ENCODE measurements around the gene TTC24.
"Not testable (repeated sequence)": the region's sequence is repeated elsewhere in the genome, so short reads cannot be mapped to it uniquely, and the experiment has no call there.

TTC24 gene

DNA sequence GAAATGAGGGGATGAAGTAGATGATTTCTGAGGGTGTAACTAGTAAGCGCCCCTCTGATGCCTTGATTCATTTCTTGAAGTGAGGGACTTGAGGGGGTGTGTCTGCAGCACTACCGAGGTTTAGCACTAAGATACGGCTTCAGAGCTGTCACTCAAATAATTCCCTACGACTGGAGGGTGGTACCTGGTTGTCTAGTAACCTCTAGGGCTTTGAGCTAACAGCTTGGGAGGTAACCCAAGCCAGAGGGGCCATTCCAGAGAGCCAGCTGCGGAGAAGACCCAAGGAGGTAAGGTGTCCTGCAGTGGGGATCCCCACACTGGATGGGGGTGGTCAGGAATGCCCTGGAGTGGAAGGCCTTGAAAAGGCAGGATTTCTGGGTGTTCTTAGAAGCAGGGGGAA lies at the start of gene TTC24:
TSS of gene TTC24 (plus strand) at position 252 of the 400 bp plus-strand sequence. CDS start 1,642 bp downstream, outside the sequence.
- no peak for DNase-seq (ENCODE audit: low read depth)

DNA sequence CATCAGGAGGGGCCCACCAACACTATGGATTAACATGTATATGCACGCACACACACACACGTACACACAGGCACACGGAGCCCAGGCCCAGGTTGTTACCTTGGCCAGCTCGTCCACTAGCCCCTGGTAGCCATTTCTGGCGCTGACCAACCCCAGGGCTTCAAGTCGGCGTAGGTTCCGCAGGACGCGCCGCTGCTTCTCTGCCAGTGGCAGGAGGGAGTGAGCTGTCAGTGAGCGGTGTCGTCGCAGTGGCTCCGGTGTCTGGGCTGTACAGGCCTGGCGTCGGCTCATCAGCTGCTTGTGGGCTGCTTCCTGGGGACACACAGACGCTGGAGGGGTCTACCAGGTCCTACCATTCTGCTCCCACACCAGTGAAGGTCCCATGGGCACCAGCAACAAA lies 49.5 kb upstream of the TTC24 start:
- no peak for DNase-seq (ENCODE audit: low read depth)

DNA sequence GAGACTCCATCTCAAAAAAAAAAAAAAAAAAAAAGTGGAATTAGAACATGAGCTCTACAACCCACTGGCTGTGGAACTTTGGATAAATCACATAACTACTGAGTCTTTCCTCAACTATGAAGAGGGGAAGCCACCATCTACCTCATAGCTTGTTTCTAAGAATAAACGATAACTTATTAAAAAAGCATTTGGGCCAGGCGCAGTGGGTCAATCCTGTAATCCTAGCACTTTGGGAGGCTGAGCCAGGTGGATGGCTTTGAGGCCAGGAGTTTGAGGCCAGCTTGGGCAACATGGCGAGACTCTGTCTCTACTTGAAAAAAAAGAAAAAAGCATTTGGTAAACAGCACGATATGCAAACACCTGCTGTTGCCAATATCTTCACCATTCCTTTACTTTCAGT lies 47.1 kb upstream of the TTC24 start:
- DNase-seq (ENCODE audit: low read depth) = no peak

DNA sequence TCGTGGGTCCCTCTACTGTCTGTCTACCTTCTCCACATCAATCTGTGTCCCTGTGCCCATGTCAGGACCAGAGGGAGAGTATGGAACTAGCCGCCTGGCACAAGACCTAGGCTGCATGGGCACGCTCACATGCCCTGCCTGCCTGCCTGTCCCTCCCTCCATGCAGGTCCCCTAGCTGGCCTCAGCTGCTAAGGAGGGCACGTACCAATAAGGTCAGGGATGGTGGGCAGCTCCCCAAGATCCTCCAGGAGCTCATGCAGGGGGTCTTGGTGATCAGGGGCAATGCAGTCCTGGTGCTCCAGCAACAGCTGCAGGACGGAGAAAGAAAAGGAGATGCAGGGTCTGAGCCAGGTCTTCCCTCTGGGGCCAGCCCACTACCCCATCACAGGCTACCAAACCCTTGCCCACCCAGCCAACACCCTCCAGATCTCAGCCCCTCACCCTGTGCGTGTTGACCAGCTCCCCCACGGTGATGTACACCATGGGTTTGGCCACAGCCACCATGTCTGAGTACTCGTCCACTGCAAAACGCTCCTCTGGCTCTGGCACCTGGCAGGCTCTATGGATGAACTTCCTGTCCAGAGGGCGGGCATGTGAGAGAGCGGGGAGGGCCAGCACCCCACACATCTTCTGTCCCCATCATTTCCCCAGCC lies 45.8 kb upstream of the TTC24 start:
- no peak for DNase-seq (ENCODE audit: low read depth)

DNA sequence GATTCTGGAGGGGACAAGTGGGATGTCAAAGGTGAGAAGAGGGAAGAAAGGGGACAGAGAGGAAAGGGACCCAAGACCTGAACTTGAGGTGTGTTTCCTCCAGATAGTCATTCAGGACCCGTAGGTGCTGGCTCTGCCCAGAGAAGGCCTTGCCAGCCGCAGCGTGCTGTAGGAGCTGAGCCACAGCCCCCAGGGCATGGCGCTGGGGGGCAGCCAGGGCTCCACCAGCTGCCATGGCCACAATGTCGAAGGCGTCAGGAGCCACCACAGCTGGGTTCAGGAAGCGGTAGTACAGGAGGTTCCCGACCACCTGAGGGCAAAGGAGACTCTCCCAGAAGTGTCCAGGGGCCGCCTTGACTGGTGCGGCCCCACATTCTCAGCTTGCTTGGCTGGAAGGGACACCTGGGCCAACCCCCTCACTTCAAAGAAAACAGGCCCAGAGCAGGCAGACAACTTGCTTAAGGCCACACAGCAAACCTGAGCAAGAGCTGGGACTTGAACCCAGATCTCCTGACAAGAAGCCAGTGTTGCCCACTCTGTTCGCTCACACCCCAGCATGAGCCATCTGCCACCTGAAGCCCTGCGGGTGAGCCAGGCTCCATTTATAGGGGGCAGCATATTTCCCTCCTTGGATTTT lies 45.0 kb upstream of the TTC24 start:
- no peak for DNase-seq (ENCODE audit: low read depth)

DNA sequence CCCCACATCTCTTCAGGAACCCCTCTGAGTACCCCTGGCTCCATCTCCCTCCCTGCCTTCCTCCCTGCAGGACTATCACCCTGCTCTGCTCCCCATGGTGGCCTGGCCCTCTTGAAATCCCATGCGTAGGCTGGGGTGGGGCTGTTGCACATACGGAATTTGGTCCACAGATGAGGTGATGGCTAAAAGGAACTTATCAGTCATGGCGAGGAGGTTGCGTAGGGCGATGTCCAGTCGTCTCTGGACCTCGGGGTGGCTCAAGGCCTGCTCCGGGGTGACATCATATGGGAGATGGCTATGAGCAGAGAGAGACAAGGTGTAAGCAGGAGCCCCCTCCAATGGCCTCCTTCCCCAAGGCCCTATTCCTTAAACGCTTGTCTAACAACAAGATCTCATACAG lies 42.5 kb upstream of the TTC24 start:
- no peak for DNase-seq (ENCODE audit: low read depth)

DNA sequence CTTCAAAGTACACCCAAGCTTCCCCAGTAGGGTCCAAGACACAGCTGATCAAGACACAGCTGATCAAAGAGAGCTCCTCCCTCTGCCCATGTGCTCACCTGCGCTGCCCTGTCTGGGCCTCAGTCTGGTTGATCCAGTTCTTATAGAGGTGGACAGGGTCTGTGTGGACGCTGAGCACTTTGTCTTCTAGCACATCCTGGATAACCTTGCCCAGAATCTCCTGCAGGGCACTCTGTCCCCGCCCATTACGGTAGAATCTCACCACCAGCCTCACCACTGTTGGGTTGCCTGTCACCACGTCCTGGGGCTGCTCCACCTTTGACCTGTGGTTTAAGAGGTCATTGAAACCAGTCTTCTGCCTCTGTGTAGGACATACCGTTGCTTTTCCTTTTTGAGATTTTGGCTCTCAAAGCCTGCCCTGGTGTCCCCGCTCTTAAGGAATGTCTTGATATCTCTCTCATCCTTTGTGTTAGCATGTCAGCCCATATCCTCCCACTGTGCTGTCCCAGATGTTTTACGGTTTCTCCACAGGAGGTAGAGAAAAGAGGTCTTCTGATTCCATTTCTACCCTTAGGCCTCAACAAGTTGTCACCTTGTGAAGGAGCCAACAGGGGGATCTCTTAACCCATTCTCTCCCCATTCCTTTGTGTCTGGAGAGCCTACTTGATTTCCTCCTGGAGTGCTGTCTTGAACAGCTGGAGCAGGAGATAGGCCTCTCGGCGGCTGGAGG lies 40.6 kb upstream of the TTC24 start:
- no peak for DNase-seq (ENCODE audit: low read depth)

DNA sequence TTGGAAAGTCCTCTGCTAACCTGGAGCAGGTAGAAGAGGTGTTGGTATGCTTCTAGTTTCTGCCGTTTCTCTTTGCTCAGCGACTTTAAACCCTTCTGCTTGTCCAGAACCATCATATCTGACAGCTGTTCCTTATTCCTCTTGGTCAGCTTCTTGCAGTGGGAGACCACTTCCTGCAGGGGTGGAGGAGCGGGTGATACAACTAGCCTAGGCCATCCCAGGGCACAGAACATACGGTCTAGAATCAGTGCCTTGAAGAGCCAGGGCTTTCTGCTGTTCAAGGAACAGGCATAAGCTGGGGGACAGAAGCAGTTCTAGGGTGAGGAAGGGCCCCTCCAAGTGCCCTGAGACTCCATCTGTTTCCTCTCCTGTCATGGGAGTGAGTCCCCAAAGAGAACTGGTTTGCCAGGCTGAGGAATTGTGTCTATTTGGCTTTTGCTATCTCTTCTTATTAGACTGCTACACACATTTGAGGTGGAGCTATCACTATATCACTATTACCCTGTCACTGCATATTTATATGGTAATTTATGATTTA lies 39.6 kb upstream of the TTC24 start:
- DNase-seq (ENCODE audit: low read depth) = no peak

DNA sequence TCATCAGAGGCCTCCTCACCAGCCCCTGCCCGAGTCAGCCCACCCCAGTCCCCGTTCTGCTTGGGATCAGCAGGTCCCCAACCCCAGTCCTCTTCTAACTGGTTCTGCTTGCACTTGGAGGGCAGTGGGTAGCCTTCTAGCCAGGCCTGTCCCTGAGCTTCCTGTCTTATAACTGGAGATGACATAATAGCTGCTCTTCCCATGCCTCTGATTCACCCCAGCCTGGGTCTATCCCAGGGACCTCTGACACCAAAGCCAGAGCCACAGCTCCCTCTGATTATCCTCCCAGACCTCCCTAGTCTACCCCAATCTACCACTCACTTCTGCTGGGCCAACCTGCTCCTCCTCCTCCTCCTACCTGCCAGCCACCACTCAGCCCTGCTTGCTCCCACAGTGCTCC lies 38.6 kb upstream of the TTC24 start:
- DNase-seq (ENCODE audit: low read depth) = no peak

DNA sequence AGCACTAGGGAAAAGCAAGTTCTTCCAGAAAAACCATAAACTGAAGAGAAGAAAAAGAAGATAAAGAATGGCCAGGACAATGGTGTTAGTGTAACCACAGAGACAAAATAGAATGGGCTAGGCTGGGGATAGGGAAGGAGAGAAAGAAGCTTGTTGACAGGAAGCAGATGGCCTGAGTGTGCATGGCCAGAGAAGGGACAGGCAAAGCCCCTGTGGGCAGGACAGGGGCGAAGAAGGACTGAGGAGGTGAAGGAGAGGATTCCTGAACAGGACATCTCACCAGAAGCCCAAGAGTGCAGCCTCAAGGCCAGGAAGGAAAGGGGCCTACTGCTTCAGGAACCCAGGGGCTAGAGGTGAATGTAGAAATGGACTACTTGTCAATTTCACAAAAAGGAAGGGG lies 36.5 kb upstream of the TTC24 start:
- DNase-seq (ENCODE audit: low read depth) = no peak

DNA sequence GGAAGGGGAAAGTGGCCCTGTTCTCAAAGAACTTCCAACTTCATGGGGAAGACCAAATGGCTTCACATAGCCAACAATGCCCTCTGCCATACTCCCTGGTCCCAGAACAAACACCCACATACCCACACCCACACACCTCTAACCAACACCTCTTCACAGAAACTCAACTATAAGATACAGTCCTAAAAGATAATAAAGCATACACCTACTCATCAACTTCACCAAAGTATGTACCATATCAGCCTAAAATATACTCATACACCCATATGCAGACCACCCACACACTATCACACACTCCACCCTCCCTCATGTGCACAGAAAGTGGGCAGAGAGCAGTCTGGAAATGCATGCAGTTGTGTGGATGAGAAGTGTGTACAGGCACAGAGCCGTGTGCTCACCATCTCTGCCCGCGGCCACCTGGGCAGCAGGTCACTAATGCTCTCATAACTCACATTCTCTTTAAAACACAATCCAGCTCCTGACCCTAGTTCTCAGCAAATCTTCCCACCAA lies 34.9 kb upstream of the TTC24 start:
- no peak for DNase-seq (ENCODE audit: low read depth)

DNA sequence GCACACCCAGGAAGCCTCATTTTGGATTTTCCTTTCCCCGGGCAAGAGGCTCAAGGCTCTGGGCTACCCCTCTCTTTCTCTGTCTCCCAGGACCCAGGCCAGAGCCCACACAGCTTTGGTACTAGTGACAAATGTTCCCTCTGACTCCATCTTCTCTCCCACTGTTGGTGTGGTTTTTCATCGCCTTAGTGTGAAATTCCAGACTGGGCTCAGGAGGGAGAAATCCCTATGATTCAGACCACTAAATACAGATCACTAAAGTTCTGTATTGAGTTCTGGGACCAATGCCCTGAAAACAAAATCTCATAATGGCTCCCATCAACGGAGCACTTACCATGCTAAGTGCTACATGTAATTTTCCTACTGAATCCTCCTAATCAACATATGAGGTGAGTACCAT lies 33.3 kb upstream of the TTC24 start:
- no peak for DNase-seq (ENCODE audit: low read depth)

DNA sequence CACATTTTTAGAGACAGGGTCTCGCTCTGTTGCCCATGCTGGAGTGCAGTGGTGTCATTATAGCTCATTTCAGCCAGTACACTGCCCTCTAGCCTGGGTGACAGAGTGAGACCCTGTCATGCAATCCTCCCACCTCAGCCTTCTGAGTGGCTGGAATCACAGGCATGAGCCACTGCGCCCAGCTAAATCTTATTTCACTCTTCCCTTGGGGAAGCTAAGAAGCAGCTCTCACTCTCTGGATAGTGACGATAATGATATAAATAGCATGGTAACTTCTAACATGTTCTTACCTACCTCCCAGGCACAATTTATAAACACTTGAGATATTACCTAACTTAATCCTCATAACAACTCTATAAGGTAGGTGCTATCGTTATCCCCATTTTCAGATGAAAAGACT lies 32.1 kb upstream of the TTC24 start:
- no peak for DNase-seq (ENCODE audit: low read depth)

DNA sequence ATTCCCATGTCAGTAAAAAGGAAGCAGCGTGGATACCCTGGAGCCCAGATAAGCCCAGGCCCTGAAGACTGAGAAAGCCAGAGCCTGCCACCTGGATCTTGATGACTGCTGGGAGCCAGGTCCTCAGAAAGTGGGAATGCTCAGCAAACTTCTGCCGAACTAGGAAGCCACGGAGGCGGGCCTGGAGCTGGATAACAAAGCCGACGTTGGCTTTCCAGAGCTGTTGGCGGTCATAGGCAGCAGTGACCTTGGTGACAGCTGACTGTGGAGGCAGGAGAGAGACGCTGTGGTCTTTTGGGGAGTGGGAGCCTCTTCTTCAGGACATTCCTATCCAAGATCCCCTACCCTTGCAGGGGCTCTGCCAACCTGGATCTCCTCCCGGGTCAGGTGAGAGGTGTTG lies 31.5 kb upstream of the TTC24 start:
- DNase-seq (ENCODE audit: low read depth) = no peak

DNA sequence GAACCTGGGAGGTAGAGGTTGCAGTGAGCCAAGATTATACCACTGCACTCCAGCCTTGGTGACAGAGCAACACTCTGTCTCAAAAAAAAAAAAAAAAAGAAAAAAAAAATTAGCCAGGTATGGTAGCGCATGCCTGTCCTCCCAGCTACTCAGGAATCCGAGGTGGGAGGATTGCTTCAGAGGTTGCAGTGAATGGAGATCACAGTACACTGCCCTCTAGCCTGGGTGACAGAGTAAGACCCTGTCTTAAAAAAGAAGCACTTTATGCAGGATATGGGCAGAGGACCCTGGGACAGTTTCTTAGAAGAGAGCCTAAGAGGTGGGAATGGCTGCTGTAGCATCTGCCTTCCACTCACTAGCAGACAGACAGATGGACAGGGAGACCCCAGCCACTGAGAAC lies 30.1 kb upstream of the TTC24 start:
- no peak for DNase-seq (ENCODE audit: low read depth)

DNA sequence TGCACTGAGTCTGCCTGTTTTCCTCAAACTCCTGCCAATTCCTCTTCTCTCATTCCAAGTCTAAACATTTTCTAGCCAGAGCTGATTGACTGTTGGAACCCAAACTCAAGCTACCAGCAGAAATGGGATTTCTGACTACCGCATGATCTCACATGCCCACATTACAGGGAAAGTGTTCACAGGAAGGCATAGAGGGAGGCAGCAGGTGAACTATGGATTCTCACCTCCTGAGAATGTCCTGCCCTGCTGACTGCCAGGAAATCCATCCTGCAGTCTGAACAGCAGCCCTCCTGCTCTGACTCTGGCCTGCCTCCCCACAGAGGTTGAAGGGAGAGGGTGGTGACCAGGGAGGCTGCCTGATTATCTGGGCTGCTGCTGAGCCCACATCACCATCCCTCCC lies 29.7 kb upstream of the TTC24 start:
- no peak for DNase-seq (ENCODE audit: low read depth)

DNA sequence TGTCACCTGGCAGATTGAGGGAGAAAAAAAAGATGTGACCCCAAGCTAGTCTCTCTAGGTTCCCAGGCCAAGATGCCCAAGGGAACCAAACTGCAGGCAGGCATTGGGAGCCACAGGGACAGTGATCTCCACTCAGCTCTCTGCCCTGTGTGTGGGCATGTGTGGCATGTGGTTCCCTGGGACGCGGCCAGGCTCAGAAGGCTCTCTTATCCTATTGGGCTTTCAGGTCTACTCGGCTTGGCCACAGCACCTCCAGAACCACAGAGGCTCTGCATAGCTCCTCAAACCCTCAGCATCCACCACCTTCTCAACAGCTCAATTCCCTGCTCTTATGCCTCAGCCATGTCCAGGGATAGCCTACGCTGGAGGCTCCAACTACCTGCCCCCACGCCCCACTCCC lies 29.2 kb upstream of the TTC24 start:
- no peak for DNase-seq (ENCODE audit: low read depth)

DNA sequence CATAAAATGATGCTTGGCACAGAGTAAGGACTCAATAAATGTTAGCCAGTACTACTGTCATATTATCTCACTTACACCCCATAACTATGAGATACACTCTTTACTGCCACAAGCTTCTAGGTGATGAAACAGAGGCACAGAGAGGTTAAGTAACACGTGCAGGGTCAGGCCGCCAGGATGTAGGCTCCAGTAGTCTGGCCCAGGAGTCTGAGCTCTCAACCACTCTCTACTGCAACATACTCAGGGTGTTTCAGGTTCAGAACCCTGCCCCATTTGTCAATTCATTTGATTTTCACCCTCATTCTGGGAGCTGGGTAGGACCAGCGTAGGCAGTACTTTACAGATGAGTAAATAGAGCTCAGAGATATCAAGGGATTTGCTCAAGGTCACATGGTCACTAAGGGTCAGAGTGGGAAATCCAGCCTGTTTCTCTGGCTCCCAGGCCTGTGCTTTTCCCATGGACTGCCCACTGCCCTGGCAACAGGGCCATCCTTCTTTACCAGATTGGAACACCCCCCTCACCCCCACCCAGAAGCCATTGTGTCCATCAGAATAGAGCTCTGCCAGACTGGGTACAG lies 28.4 kb upstream of the TTC24 start:
- no peak for DNase-seq (ENCODE audit: low read depth)

DNA sequence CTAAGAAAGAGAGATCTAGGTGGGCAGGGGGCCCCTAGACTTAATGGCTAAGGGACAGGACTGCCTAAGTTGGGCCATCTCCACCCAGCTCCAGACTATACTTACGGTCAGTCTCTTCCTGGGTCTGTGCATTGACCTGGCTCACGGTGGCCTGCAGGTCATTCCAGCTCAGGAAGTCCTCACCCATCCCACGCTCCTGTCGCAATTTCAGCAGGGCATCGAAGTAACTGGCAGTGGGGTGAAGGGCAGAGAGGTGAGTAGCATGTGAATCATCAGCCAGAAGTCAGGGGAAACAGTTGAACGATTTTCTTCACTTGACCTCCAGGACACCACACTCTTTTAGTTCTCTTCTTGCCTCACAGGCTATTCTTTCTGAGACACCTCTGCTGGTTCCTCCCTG lies 27.7 kb upstream of the TTC24 start:
- DNase-seq (ENCODE audit: low read depth) = no peak

DNA sequence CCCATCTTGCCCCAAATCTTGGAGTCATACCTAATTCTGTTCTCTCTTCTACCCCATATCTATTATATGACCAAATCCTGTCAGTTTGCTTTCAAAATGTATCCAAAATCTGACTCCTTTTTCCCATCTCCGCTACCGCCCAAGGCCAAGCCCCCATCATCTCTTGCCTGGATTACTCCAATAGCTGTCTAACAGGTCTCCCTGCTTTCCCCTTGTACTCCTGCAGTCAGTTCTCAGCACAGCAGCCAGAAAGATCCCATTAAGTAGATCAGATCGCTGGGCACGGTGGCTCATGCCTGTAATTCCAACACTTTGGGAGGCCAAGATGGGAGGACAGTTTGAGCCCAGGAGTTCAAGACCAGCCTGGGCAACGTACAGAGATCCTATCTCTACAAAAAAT lies 27.0 kb upstream of the TTC24 start:
- no peak for DNase-seq (ENCODE audit: low read depth)

DNA sequence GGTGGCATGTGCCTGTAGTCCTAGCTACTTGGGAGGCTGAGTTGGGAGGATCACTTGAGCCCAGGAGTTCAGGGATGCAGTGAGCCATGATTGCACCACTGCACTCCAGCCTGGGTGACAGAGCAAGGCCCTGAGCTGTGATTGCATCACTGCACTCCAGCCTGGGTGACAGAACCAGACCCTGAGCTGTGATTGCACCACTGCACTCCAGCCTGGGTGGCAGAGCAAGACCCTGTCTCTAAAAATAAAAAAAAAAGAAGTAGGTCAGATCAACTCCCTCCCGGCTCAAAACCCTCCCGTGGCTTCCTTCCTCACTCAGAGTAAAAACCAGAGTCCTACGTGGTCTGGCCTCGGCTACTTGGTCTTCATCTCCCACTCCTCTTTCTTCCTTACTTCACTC lies 26.6 kb upstream of the TTC24 start:
- DNase-seq (ENCODE audit: low read depth) = not testable (repeated sequence)

DNA sequence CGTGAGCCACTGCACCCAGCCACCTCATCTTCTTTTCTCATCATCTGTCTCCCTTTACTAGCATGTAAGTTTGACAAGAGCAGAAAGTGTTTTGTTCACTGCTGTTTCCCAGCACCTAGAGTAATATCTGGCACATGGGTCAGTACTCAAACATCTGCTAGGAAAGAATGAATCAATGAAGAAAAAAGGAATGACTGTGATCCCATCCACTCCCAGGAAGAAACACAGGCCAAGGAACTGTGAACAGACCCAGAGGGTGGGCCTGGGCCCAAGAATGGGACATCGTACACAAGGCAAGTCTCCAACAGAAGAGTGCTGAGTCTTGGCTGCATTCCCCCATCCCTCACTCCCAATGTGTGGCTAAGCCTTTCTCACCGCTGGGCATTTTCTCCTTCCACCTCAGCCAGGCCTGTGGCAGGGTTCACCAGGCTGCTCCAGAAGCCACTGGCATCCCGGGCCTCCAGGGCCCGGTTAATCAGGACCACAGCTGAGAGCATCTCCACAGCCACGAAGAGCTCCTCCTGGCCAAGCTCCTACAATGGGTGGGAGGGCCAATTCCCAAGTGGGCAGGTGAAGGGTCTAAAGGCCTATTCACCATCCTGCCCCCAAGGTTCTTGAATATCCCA lies 25.6 kb upstream of the TTC24 start:
- DNase-seq (ENCODE audit: low read depth) = no peak
